Esophagus (tissue), 2 donors: Measurements from ENCODE around the gene KIF18B. TPM values are rescaled to one million over a fixed set of nuclear protein-coding genes. Genes with fewer than 3 reads are reported as not detected.
"Not testable (repeated sequence)": the region's sequence is repeated elsewhere in the genome, so short reads cannot be mapped to it uniquely, and the experiment has no call there.

Experiments
- H3K27ac ChIP-seq, 2 donors: one replicate each; pipeline ENCODE4 v1.5.1; 2013; ENCODE audit warnings: low read depth in 2 of 2, mild to moderate bottlenecking in 2 of 2, inconsistent platforms in 1 of 2, low read length in 1 of 2, moderate library complexity in 1 of 2
- H3K27me3 ChIP-seq, 2 donors: one replicate each; pipeline ENCODE4 v1.6.1; 2013; ENCODE audit warnings: low read length in 2 of 2, control low read depth in 1 of 2, mild to moderate bottlenecking in 1 of 2; ENCODE audit not compliant: insufficient read depth in 2 of 2, control insufficient read depth in 1 of 2
- H3K36me3 ChIP-seq, 2 donors: one replicate each; pipeline ENCODE4 v1.6.1; 2013; ENCODE audit warnings: low read length in 1 of 2; ENCODE audit not compliant: control insufficient read depth in 2 of 2, insufficient read depth in 2 of 2
- H3K4me1 ChIP-seq, 2 donors: one replicate each; pipeline ENCODE4 v1.6.1; 2013; ENCODE audit warnings: low read length in 1 of 2; ENCODE audit not compliant: control insufficient read depth in 2 of 2, insufficient read depth in 2 of 2
- H3K4me3 ChIP-seq, 2 donors: one replicate each; pipeline ENCODE4 v1.5.1; 2013; ENCODE audit warnings: low read length in 2 of 2, mild to moderate bottlenecking in 2 of 2, low read depth in 1 of 2, moderate library complexity in 1 of 2
- H3K9me3 ChIP-seq, 2 donors: one replicate each; pipeline ENCODE4 v1.6.1; 2013; ENCODE audit warnings: mild to moderate bottlenecking in 2 of 2, low read depth in 1 of 2, low read length in 1 of 2, moderate library complexity in 1 of 2; ENCODE audit not compliant: control insufficient read depth in 2 of 2, insufficient read depth in 1 of 2
- WGBS, 2 donors: extraction: QIAGEN DNeasy Blood & Tissue Kit; methylation state at CpG; one replicate each; pipeline ENCODE4 v1.1.7; 2013; 5-methylcytosine and 5-hydroxymethylcytosine counted together
- polyA plus RNA-seq, 2 donors: library from polyadenylated mRNA; stranded (reverse); fragments of 200-250 nt; gene quantifications; one replicate each; pipeline ENCODE4 v1.2.3, GENCODE V29; 2013
- donor health status: healthy with polysubstance abuse.
- donor health status: Bipolar disorder and iron deficiency.

KIF18B gene
- polyA plus RNA-seq, 2 donors = 4.3 to 7.3 TPM

DNA sequence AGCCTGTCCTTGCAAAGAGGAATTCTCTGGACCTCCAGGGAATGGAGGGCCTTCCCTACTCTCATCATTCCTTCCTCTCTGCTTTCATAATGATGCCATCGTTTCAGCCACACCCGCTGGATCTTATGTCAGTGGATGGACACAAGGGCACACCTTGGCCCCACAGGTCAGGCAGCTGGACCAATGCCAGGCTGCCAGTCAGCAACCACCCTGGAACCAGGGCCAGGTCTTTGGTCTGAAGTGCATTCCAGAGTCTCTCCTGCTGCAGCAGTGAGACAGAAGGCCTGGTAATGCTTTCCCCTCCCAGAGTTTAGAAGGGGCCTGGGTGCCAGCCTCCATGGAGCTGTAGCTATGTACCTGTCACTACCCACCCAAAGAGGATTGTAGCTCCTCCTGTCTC lies 13.1 kb upstream of the KIF18B start:
- 51 to 64% methylated on average over 2 of the region's 2 CpGs for WGBS, 2 donors
- H3K27me3 ChIP-seq = no peaks in the 10 kb centered on the region
- H3K9me3 ChIP-seq = no peaks in the 10 kb centered on the region
- H3K4me3 ChIP-seq = no peak overlapping the region
- no peaks in the 10 kb centered on the region for H3K36me3 ChIP-seq
- peaks cover 0 to 8% of the 10 kb centered on the region in 2 donors for H3K4me1 ChIP-seq
- no peak overlapping the region for H3K27ac ChIP-seq

DNA sequence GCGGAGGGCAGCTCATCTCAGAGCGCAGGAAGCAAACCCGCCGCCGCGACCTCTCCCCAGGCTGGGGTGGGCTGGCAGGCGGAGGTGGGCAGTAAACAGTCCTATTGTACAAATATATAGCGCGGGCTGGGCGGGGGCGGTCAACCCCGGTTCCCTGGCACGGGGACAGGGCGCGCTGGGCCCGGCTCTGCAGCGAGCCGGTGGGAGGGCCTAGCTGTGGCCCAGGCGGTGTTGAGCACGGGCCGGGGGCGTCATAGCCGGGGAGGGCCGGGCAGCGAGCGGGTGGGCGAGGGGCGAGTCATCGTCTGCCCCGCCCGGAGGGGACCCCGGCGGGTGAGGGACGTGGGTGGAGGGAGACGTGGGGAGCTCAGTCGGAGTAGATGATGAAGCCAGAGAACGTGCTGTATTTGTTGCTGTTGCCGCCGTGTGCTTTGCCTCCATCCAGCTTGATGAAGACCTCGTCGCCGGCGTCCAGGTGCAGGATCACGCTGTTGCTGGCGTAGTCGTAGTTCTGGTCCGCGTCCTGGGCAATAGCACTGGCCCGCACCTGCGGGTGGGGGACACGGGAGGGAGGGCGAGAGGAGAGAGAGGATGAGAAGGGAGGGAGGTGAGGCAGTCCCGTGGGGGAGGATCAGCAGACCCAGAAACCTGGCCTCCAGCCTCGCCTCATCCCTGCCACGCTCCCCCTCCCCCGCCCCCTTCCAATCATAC lies 12.4 kb upstream of the KIF18B start:
- Histone ChIP-seq H3K4me3 (no peak overlapping the region), H3K27ac (no peak overlapping the region), H3K36me3 (no peaks in the 10 kb centered on the region), H3K27me3 (no peaks in the 10 kb centered on the region), H3K9me3 (no peaks in the 10 kb centered on the region), H3K4me1 (peaks cover 0 to 8% of the 10 kb centered on the region in 2 donors)
- WGBS, 2 donors = 19 to 20% methylated on average over 51 to 56 of the region's 56 CpGs

DNA sequence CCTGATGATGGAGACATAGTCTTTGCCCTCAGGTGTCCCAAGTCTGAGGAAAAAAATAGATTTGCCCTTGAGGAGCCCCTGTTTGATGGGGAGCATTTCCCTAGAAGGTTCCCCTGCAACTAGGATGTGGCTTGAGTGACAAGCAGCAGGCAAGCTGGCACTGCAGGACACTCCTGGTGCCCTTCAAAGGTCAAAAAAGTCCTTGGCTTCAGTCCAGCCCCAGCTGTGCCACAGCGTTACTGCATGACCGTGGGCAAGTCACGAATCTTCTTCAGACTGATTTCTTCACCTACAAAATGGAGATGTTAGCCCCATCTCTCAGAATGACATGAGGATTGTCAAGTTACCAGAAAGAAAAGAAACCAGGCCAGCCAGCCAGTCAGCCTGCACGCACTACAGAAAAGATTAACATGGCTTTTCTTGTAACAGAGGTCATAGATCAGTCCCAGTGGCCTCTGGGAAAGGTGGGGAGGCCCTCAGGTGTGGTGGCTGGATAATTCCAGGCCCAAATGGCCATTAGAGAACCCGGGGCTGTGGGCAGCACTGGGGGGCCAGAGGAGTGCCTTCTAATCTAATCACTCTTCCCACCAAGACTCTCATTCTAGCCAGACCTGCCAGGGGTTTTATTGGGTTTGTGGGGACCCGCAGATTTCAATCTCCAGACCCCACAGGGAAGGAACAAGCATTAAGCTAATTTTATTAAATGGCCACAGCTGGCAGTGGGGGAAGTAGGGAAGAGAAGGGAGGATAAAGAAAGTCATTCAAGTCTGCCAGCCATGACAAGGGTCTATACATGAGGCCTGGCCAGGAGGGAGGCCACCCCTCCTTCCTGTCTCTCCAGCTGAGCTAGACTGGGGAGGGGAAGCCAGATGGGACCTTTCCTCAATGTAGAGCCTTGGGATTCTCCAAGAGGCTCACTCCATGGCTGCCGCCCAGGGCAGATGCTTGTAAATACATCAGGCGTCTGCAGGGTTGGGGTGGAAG lies 9.7 kb upstream of the KIF18B start:
- Histone ChIP-seq H3K4me1 (peaks cover 0 to 8% of the 10 kb centered on the region in 2 donors), H3K27me3 (no peaks in the 10 kb centered on the region), H3K27ac (no peak overlapping the region), H3K36me3 (no peaks in the 10 kb centered on the region), H3K9me3 (no peaks in the 10 kb centered on the region), H3K4me3 (no peak overlapping the region)
- WGBS, 2 donors = 73 to 83% methylated on average over 8 of the region's 8 CpGs

DNA sequence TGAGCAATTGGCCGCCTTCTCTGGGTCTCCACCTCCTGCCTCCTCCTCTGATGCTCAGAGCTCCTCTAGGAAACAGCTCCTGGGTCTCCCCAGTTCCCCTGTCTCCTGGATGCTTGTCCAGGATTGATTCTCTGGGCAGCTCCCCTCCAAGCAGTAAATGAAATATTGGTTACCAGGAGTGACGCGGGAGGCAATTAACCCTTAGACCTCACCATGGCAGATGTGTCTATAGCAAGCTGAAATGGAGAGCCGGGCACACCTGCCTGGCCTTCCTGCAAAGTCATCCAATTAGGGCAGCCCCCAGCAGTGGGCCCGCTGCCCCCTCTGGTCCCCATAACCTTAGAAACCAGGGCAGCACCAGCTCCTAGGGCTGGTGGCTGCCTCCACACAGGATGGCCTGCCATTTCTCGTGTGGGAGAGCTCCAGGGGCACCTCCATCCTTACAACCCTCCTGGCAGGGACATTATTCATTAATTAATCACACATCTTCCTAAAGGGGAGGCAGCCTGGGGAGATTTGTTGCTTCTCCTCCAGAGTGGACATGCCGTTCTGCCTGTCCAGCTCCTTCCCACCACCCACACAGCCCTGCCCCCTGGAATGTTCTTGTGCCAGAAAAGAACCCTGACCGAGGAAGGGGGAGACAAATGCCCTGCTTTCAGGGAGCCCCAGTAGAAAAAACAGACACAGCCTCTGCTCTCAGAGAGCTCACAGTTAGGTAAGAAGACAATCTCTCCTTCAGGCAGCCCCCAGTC lies 8.3 kb upstream of the KIF18B start:
- Histone ChIP-seq H3K36me3 (no peaks in the 10 kb centered on the region), H3K4me1 (peaks cover 0 to 8% of the 10 kb centered on the region in 2 donors), H3K27ac (no peak overlapping the region), H3K4me3 (no peak overlapping the region), H3K9me3 (no peaks in the 10 kb centered on the region), H3K27me3 (no peaks in the 10 kb centered on the region)
- WGBS, 2 donors = 67 to 75% methylated on average over 8 of the region's 8 CpGs

DNA sequence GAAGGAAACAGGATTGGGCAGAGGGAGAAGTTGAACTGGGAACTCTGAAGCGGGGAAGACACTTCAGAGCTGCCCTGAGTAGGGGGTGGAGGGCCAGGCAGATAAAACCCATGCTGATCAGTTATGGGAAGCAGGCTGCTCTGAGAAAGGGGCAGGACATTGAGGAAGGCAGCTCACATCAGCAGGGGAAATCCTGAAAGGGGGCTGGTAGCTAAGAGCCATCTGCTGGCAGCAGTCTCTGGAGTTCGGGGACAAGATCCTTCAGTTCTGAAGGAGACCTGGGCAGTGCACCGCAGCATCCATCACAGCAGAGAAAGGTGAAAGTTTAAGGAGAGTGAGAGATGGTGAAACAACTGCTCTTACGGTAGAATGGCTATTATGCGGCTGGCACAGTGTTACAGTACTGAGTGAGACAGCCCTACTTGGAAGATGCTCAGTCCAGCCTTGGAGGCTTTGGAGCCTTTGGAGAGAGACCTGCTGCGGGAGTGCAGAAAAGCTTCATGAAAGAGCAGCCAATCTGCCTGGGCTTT lies 5.4 kb upstream of the KIF18B start:
- WGBS, 2 donors = 76 to 77% methylated on average over 6 of the region's 6 CpGs
- no peaks in the 10 kb centered on the region for H3K9me3 ChIP-seq
- H3K27me3 ChIP-seq = no peaks in the 10 kb centered on the region
- no peak overlapping the region for H3K4me3 ChIP-seq
- H3K36me3 ChIP-seq = no peaks in the 10 kb centered on the region
- H3K4me1 ChIP-seq = no peaks in the 10 kb centered on the region
- H3K27ac ChIP-seq = no peak overlapping the region

DNA sequence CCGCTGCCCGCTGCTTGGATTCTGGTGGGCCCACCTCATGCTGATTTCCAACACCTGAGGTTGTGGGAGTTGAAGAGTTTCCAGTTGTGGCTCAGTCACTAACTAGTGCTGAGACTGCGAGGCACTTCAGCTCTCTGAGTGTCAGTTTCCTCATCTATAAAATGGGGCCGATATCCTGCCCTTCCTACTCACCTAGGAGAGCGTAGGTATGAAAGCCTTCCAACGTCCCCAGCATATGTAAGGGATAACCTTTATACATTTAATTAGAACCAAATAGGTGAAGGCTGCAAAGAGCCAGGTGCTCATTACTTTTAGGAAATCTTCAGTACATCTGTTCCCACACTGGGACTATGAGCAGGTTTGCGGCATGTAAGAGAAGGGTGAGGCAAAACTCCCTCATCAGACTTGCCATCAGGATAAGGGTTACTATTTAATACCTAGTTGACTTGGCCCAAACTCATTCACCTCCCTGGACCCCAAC lies 782 bp upstream of the KIF18B start:
- no peaks in the 10 kb centered on the region for H3K36me3 ChIP-seq
- H3K4me1 ChIP-seq = no peaks in the 10 kb centered on the region
- peak overlapping the region; percentile 69 for H3K4me3 ChIP-seq
- H3K27ac ChIP-seq = no peak overlapping the region
- WGBS, 2 donors = 60 to 69% methylated on average over 7 of the region's 7 CpGs
- H3K27me3 ChIP-seq = no peaks in the 10 kb centered on the region
- H3K9me3 ChIP-seq = no peaks in the 10 kb centered on the region

DNA sequence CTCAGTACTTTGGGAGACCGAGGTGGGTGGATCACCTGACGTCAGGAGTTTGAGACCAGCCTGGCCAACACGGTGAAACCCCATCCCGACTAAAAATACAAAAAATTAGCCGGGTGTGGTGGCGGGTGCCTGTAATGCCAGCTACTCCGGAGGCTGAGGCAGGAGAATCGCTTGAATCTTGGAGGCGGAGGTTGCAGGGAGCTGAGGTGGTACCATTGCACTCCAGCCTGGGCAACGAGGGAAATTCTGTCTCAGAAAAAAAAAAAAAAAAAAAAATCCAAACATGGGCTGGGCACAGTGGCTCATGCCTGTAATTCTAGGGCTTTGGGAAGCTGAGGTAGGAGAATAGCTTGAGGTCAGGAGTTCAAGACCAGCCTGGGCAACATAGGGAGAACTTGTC lies 1.9 kb downstream of the KIF18B start:
- H3K27ac ChIP-seq, H3K4me3 ChIP-seq, H3K9me3 ChIP-seq, H3K36me3 ChIP-seq, H3K27me3 ChIP-seq, H3K4me1 ChIP-seq: not testable (repeated sequence)
- 92 to 94% methylated on average over 9 of the region's 10 CpGs for WGBS, 2 donors

DNA sequence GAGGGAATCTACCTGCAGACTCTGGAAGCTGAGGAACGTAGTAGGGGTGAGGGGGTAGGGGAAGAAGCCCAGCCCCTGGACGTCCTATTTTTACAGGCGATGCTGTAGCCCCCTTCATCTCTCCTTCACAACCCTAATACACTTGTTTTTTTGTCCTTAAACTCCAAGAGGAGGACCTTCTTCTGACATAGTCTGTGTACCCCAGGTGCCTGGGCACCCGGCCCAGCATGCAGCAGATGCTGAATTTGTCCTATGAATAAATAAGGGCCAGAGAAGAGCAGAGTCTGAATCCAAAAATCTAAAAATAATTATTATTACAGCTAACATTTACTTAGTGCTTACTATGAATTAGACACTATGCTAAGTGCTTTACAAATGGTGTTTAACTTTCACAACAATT lies 5.1 kb downstream of the KIF18B start:
- H3K9me3 ChIP-seq = no peaks in the 10 kb centered on the region
- 70 to 77% methylated on average over 4 of the region's 4 CpGs for WGBS, 2 donors
- no peaks in the 10 kb centered on the region for H3K27me3 ChIP-seq
- peaks cover 0 to 6% of the 10 kb centered on the region in 2 donors for H3K4me1 ChIP-seq
- no peak overlapping the region for H3K27ac ChIP-seq
- H3K4me3 ChIP-seq = no peak overlapping the region
- H3K36me3 ChIP-seq = no peaks in the 10 kb centered on the region

DNA sequence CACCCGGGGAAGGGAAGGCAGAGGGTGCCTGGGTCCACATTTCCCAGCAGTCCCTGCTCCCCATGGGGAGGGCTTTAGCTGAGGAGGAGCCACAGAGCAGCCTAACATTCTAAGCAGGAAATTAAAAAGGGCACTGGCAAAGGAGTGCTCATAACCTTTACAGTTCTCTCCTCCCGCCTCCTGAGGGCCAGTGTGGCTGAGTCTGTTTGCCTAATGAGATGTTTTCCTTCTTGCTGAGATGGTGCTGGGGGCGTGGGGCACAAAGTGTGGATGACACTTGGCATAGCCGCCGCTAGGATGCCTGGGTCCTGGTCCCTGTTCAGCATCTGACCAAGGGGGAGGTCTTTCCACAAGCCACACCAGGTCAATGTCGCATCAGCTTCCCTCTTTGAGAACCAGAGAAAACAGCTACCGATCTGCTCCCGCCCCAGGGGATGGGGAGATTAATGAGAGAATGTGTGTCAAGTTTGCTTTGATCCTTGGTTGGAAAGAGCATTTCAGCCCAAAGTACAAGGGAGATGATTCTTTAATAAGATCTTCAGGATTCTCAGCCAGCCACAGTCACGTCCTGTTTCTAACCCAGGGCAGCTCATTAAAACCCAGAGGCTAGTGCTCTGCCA lies 5.8 kb downstream of the KIF18B start:
- peaks cover 0 to 6% of the 10 kb centered on the region in 2 donors for H3K4me1 ChIP-seq
- peak overlapping the region in 1 of 2 donors; percentile 16 for H3K27ac ChIP-seq
- H3K4me3 ChIP-seq = no peak overlapping the region
- no peaks in the 10 kb centered on the region for H3K9me3 ChIP-seq
- WGBS, 2 donors = 53 to 63% methylated on average over 9 of the region's 9 CpGs
- H3K36me3 ChIP-seq = no peaks in the 10 kb centered on the region
- H3K27me3 ChIP-seq = no peaks in the 10 kb centered on the region
